Gastroesophageal sphincter (tissue), 3 donors: ENCODE data around the gene RASGRP1.

Experiments
- EP300 ChIP-seq: sonication (generic); formaldehyde crosslinking; IDR thresholded peaks from one replicate; pipeline ENCODE4 v1.6.1; 2017; ENCODE audit warnings: antibody characterized with exemption, mild to moderate bottlenecking
- POLR2AphosphoS5 ChIP-seq: sonication (generic); formaldehyde crosslinking; IDR thresholded peaks from one replicate; pipeline ENCODE4 v1.6.1; 2017; ENCODE audit warnings: antibody characterized with exemption
- TF ChIP-seq, protein P1 (sequence below), 4 experiments: fragments of 200-600 bp in 2 of 4; fragments of 450-650 bp in 2 of 4; sonication (generic) in 1 of 4; IDR thresholded peaks; one replicate each; pipeline ENCODE4 v1.5.1; 2017 to 2019; ENCODE audit warnings: antibody characterized with exemption in 4 of 4, mild to moderate bottlenecking in 2 of 4, moderate library complexity in 2 of 4

DNA sequence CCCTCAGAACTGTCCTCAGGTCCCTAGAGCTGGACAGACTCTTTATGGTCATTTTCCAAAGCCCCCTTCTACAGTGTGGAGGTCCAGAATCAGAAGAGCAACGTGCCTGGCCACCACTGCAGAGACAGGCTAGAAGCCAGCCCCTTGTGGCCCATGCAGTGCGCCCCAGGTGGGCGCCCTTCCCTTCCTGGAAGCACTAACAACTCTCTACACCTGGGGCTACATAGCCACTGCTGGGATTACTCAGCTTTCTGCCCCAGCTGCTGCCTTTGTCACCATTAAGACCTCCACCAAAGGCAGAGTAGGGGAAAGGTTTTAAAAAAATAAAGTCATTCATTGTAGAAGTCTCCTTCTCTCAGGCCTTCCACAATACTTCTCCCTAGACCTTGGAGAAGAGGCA lies 2.3 kb downstream of the RASGRP1 start:
- TF ChIP-seq, protein P1, sequence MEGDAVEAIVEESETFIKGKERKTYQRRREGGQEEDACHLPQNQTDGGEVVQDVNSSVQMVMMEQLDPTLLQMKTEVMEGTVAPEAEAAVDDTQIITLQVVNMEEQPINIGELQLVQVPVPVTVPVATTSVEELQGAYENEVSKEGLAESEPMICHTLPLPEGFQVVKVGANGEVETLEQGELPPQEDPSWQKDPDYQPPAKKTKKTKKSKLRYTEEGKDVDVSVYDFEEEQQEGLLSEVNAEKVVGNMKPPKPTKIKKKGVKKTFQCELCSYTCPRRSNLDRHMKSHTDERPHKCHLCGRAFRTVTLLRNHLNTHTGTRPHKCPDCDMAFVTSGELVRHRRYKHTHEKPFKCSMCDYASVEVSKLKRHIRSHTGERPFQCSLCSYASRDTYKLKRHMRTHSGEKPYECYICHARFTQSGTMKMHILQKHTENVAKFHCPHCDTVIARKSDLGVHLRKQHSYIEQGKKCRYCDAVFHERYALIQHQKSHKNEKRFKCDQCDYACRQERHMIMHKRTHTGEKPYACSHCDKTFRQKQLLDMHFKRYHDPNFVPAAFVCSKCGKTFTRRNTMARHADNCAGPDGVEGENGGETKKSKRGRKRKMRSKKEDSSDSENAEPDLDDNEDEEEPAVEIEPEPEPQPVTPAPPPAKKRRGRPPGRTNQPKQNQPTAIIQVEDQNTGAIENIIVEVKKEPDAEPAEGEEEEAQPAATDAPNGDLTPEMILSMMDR (IDR thresholded peaks at IDR 0.05) = no peak
- TF ChIP-seq POLR2AphosphoS5 (no peak), EP300 (no peak)
